ENCODE results near the gene POC5. TPM values are rescaled to one million over a fixed set of nuclear protein-coding genes. Genes with fewer than 3 reads are reported as not detected.
"Not testable (repeated sequence)": the region's sequence is repeated elsewhere in the genome, so short reads cannot be mapped to it uniquely, and the experiment has no call there.

POC5 gene, protein sequence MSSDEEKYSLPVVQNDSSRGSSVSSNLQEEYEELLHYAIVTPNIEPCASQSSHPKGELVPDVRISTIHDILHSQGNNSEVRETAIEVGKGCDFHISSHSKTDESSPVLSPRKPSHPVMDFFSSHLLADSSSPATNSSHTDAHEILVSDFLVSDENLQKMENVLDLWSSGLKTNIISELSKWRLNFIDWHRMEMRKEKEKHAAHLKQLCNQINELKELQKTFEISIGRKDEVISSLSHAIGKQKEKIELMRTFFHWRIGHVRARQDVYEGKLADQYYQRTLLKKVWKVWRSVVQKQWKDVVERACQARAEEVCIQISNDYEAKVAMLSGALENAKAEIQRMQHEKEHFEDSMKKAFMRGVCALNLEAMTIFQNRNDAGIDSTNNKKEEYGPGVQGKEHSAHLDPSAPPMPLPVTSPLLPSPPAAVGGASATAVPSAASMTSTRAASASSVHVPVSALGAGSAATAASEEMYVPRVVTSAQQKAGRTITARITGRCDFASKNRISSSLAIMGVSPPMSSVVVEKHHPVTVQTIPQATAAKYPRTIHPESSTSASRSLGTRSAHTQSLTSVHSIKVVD
- polyA plus RNA-seq (2014; cell fraction: cytosol; rRNA removed) = 52.5 and 75.8 TPM in 2 replicates
- polyA plus RNA-seq (2014; cell fraction: nucleus; rRNA removed) = 58.8 and 82.5 TPM in 2 replicates

DNA sequence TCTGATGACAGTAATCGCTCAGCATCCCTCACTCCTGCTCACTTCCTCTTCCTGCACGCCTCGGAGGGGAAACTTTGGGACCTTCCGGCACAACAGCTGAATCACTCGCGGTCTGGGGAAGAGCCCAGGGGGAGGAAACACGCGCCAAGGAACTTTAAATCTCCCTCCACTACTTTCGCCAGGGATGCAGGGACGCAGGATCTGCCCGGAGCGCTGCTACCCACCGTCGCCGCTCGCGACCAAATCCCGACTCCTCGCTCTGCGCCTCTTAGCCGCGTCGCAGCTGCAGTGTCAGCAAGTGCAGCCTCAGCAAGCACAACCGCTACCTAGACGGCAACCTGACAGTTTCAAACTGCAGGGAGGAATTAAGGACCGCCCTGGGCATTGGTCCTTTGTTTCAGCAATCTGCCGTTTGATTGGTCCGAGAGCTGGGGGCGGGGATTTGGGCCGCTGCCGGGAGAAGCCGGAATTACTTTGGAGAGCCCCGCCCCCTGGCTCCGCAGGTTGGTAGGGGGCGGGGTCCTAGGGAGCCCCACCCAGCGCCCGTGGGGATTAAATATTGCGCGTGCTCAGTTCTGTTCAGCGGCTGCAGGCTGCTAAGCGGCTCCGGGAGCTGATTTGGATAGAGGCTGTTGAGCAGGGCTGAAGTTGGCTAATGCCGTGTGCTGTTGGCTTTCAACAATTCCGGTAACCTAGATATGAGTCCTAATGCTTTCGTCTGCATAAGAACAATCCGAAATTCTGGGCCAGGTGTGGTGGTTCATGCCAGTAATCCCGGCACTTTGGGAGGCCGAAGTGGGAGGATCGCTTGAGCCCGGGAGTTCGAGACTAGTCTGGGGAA is at the start of gene POC5:
POC5 (minus strand) TSS at position 356 of the 841 bp plus-strand sequence. CDS start 4,500 bp downstream, outside the sequence.
- DNase-seq (ENCODE audit: low spot score) = peak; percentile 98

GRCh38 chr5:75758116-75758515 is 40.9 kb upstream of the POC5 start:
- no peak for DNase-seq (ENCODE audit: low spot score)

DNA sequence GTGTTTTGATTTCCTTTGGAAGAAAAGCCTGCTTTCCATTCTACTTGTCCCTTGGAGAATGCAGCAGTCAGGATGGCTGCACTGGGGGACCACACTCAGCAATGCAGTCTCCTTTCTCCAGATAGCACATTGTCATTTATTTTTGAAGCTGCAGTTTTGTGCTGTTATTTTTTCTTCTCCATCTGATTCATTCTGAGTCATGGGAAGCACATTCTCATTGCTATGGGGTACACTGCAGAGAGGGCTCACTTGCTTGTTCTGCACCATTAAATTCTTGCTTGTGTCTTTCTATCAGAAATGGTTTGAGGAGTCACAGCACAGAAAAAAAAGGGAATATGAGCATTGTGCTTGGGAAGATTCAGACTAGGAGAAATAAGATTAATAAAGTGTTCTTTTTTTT is 39.7 kb upstream of the POC5 start:
- DNase-seq (ENCODE audit: low spot score) = no peak

GRCh38 chr5:75756211-75756610 is 39.0 kb upstream of the POC5 start:
- DNase-seq (ENCODE audit: low spot score) = no peak

DNA sequence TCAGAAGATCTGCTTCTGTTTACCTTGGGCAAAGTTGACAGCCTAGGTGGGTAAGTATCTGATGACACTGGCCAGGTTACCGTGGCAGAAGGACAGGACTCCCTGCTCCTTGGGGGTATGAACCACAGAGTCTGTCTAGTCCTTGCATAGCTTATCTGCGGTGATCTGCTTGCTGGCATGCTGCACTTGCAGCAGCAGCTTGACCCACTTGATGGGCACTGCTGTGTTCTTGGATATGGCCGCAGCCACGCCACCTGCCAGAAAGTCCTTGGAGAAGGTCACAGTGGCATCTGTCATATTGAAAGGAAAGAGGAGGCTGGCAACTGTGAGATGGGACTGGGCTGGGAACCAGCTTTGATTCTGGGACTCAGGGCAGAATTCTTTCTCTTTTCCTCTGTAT is 35.9 kb upstream of the POC5 start:
- no peak for DNase-seq (ENCODE audit: low spot score)

DNA sequence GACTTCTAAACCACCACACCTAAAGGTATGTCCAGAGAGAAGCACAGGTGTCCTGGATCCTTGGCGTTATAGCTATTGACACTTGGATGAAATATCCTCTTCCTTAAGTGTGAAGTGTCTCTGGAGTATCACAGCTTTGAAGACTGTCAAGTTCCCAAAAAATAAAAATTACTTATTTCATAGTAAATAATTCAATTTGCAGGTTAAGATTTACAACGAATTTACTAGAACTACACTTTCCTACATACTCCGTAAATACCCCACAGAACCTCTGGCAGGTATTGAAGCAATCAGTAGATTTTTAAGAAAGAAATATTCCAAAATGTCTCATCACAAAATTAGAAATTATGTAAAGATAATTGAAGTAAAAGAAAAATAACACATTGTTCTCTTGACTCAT is 27.1 kb upstream of the POC5 start:
- DNase-seq (ENCODE audit: low spot score) = no peak

DNA sequence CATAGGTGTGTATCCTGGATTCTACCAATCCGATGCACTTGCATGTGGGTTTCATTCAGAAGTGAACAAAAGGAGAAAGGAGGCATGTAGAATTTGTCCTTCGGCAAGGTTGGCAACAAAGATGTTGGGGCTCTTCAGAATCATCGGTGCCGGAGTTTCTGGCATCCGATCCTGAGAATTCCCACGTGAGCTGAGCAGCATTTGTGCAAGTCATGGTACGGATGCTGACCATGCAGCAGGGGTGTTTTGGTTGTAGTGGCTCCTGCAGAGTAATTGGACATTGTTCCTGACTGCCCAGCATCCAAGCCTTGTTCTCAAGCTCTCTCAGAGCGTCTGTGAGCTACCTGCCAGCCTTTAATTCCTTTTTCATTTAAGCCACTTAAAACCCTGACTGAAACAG is 19.0 kb upstream of the POC5 start:
- DNase-seq (ENCODE audit: low spot score) = no peak

- peak; percentile 21 for DNase-seq (ENCODE audit: low spot score)
Observed at GRCh38 chr5:75734913-75735789, 17.9 kb upstream of the POC5 start.

DNA sequence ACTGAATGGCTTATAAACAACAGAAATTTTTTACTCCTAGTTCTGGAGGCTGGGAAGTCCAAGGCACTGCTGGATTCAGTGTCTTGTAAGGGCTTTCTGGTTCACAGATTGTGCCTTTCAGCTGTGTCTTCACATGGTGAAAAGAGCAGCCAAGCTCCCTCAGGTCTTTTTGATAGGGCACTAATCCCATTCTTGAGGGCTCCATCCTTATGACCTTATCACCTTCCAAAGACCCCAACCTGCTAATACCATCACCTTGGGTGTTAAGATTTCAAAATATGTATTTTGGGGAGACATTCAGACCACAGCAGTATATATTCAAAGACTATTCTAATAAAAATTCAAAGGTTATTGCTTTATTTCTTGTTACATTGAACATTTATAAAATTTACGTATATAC is 16.5 kb upstream of the POC5 start:
- no peak for DNase-seq (ENCODE audit: low spot score)

DNA sequence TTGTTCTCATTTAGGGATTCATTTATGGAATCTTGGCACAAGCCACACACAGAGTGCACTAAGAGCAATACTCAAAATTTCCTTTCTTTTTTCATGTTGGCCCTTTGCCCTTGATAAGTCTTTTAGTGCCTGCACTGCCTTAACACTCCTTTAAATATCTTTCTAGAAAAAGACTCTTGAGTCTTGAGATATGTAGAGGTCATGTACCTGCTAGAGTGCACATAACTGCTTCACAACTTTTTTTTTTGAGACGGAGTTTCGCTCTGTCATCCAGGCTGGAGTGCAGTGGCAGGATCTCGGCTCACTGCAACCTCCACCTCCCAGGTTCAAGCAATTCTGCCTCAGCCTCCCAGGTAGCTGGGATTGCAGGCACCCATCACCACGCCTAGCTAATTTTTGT is 14.3 kb upstream of the POC5 start:
- not testable (repeated sequence) for DNase-seq (ENCODE audit: low spot score)

DNA sequence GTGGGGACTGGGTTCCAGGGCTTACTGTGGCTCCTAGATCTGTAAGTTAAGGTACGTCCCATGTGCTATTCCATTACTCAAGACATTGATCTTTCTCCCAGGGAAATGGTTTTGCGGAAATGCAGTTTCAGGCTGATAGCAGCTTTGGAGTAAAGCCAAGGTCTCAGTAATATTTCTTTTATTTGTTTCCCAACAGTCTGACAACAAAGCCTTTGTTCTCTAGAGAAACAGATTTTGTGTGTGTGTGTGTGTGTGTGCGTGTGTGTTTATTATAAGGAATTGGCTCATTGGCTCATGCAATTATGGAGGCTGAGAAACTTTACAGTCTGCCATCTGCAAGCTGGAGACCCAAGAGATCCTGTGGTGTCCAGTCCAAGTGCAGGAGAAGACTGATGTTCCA is 12.1 kb upstream of the POC5 start:
- no peak for DNase-seq (ENCODE audit: low spot score)

DNA sequence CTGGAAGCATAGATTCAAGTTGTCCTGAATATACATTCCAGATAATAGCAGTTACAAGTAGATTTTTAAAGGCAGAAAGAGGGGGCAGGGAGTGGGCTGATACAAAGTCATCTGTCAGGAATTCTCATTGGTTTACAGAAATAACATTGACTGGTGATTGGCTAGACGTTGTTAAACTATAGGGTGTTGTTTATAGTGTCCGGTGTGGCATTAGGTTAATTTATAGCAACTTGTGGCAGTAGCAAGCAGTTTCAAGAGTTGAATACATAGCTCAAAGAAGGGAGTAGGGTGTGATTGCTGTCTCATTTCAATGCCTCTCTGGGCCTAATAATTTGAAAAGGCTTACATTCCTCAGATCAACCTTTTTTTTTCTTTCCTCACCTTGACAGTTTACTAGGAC is 10.7 kb upstream of the POC5 start:
- DNase-seq (ENCODE audit: low spot score) = no peak

DNA sequence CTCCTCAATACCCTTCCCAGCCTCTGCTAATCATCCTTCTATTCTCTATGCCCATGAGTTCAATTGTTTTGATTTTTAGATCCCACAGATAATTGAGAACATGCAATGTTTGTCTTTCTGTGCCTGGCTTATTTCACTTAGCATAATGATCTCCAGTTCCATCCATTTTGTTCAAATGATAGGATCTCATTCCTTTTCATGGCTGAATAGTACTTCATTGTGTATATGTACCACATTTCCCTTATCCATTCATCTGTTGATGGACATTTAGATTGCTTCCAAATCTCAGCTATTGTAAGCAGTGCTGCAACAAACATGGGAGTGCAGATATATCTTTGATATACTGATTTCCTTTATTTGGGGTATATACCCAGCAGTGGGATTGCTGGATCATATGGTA is 9.0 kb upstream of the POC5 start:
- not testable (repeated sequence) for DNase-seq (ENCODE audit: low spot score)

DNA sequence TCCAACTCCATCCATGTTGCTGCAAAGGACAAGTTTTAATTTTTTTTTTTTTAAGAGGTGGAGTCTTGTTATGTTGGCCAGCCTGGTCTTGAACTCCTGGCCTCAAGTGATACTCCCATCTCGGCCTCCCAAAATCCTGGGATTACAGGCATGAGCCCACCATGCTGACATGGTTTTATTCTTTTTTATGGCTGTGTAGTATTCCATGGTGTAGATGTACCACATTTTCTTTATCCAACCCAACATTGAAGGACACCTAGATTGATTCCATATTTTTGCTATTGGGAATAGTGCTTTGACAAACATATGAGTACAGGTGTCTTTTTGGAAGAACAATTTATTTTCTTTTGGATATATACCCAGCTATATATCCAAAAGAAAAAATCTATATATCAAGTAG is 6.1 kb upstream of the POC5 start:
- no peak for DNase-seq (ENCODE audit: low spot score)

DNA sequence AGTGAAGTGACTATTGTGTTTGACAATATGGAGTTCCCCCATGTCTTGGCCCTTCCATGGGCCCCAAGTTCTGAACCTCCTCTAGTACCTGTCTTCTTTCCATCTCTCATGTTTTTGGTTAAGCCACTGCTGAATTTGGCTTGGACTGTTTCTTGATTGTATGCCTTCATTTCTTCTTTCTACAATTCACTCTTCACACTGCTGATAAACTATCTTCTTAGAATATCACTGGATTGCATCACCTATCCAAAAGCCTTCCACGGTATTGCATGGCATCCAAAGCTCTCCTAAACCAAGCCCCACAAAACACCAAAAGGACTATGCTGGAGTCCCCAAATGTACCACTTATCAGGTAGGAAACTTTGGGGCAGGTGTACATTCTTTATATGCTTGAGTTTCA is 4.3 kb upstream of the POC5 start:
- DNase-seq (ENCODE audit: low spot score) = no peak

GRCh38 chr5:75720882-75721281 is 3.6 kb upstream of the POC5 start:
- no peak for DNase-seq (ENCODE audit: low spot score)

GRCh38 chr5:75716715-75717081 is 539 bp downstream of the POC5 start:
- DNase-seq (ENCODE audit: low spot score) = no peak

DNA sequence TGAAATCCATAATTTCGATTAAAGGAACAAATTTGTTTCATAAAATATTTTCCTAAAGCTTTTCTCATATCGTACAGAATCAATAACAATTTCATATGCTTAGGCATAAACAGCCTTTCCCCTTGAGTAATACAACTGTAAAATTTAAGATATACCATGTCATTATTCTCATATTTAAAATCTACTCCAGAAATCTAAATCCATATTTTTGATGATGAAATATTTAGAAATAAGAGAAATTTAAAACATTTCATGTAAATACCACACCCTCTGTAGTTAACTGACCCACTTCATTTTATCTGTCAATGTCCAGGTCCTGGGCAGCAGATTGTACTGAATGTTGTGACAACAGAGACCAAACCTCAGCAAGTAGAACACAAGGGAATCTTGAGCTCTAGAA is 5.1 kb downstream of the POC5 start:
- no peak for DNase-seq (ENCODE audit: low spot score)

GRCh38 chr5:75711151-75711550 is 6.1 kb downstream of the POC5 start:
- no peak for DNase-seq (ENCODE audit: low spot score)

- no peak for DNase-seq (ENCODE audit: low spot score)
Observed at GRCh38 chr5:75710637-75711036, 6.6 kb downstream of the POC5 start.

DNA sequence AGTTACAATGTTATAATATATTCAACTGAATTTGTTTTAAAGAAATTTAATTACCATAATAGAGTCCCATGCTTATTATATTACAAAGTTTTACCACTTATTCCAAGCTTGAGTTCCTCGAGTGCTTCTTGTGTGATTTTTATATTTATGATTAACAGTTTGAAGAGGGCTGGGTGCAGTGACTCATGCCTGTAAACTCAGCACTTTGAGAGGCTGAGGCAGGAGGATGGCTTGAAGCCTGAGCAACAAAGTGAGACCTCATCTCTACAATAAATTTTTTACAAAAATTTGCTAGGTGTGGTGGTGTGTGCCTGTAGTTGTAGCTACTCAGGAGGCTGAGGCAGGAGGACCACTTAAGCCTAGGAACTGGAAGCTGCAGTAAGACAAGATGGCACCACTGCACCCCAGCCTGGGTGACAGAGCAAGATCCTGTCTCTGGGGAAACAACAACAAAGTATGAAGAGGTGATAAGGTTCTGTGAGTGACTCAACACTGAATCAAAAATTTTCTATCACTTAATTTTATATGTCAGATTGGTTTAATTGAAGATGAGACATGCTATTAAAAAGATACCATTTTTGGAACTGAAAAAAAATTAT is 9.2 kb downstream of the POC5 start:
- DNase-seq (ENCODE audit: low spot score) = no peak
